ENCODE data around the gene RNF130.

Gene RNF130, protein sequence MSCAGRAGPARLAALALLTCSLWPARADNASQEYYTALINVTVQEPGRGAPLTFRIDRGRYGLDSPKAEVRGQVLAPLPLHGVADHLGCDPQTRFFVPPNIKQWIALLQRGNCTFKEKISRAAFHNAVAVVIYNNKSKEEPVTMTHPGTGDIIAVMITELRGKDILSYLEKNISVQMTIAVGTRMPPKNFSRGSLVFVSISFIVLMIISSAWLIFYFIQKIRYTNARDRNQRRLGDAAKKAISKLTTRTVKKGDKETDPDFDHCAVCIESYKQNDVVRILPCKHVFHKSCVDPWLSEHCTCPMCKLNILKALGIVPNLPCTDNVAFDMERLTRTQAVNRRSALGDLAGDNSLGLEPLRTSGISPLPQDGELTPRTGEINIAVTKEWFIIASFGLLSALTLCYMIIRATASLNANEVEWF

GRCh38 chr5:180071531-180072255 lies at the start of gene RNF130:
TSS of gene RNF130 (minus strand) at chr5:180071759. CDS start at chr5:180071702, 57 bp downstream.
- FAIRE-seq: no peak

DNA sequence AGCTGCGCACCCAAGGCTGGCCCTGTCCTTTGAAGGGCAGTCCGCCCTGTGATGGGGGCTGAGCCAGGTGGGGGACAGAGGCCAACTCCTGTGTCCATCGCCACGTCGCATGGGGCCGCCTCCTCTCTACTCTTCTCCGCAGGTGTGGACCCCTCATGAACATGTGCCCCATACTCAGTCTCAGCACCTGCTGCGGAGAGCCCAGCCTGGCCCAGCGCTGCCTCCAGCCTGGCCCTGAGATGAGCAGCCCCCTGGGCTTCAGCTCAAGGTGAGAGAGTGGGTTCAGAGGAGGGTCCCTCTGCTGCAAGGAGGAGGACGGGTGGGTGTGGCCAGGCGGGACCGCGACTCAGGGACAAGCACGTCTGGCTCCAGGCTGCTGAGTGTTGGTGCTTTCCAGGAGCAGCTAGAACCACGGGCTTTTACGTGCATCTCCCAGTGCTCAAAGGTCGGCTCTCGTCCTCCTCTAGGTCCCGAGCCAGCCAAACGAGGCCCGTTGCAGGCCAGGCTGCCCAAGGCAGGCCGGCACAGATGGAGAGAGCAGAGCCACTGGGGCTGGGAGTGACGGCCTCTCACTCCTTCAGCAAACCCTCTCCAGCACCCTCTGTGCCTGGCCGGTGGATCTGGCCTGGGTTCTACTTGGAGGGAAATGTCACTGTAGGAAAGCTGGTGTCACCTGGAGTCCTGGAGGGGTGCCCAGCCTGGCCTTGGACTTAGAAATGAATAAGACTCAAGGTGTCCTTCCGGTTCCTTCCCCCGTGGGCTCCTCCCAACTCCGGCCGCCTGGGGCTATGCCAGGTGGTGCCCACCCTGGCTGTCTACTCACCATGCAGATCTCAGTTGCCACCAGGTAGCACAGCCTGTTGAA lies 48.9 kb upstream of the RNF130 start:
- no peak for FAIRE-seq

DNA sequence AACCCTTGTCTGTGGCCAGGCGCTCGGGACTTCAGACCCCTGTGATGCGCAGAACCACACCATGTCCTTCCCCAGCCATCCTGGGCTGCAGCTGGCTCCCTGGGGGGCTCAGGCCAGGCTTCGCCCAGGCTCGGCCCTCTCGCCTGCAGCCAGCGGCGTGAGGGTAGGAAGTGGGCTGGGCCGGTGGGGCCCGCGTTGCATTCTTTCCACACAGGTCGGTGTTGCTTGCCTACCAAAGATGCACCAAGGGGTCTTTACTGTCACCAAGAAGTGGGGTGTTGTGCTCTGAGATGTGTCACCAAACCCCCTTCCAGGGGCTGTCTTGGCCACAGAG lies 48.3 kb upstream of the RNF130 start:
- FAIRE-seq: no peak

DNA sequence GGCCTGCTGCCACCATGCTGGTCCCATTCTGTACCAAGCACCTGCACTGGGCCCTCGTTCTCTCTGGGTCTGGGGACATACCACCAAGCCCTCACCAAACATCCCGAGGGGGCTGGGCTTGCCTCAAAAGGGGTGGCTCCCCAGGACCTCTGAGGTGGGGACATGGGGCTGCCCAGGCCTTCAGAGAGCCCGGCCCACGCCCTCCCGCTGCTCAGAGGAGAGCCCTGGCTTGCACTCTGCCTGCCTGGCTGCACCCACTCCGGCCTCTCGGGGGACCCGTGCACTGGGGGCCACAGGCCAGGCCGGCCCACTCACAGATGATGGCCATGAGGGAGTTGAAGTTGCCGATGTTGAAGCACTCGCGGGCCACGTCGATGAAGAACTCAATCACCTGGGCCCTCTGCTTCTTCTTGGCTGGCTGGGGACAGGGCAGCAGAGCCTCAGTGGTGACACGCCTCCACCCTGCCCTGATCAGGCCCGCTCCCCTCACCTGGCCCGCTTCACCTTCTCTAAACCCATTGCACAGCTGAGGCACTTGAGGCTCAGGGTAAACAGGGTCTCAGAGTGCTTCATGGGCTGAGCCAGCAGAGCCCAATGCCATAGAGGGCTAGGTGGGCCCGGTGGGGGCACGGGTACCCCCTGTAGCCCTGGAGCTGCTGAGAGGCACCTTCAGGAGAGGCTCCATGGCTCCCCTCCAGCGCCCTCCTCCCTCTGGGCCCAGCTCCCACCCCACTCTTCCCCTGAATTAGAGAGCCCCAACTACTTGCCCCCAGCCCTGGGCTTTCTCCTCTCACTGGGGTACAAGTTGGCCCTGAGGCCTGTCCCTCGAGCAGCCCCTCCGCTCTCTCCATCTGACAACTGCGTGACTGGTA lies 47.7 kb upstream of the RNF130 start:
- no peak for FAIRE-seq

DNA sequence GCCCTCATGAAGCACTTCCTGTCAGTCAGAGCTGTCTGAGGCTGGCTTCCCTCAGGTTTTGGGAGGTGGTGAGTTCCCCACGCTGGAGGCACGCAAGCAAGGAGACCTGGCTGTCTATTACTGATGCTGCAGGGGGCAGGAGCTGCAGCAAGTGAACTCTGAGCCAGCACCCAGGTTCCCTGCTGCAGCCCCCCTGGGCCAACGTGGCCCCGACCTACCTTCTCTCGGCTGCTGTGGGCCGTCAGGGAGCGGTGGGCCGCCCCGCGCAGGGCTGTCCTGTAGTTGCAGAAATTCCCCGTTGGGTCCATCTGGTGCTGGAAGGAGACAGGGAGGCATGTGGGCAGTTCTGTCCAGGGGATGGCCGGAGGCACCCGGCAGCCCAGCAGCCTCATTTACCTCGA lies 46.8 kb upstream of the RNF130 start:
- no peak for FAIRE-seq

DNA sequence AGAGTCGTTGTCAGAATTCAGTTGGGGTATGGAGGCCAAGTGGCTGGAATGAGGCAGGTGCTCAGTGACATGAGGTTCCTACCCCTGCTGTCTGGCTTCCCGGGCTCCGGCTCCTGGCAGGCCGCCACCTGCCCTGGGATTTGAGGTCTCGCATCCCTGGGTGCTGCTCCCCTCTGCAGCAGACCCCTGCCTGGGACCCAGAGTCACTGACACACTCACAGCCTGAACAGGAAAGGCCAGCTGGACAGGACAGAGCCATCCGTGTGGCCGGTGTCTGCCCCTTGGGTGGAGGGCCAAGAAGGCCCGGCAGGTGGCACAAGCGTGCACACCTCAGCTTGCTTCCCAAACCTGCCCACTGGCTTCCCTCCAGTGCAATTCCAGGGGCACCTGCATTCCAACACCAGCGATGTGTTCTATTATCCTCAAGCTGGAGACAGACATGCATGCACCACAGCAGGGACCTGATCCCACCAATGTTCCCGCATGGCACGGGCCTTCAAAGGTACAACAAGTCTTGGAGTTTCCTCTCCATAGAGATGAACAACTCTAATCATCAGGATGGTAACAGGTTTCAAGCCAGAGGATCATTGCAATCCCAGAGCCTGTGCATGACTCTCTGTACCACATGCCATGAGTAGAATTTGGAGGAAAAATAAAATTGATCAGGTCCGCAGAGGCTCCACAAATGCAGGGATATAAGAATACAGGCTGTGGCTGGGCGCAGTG lies 45.6 kb upstream of the RNF130 start:
- no peak for FAIRE-seq

DNA sequence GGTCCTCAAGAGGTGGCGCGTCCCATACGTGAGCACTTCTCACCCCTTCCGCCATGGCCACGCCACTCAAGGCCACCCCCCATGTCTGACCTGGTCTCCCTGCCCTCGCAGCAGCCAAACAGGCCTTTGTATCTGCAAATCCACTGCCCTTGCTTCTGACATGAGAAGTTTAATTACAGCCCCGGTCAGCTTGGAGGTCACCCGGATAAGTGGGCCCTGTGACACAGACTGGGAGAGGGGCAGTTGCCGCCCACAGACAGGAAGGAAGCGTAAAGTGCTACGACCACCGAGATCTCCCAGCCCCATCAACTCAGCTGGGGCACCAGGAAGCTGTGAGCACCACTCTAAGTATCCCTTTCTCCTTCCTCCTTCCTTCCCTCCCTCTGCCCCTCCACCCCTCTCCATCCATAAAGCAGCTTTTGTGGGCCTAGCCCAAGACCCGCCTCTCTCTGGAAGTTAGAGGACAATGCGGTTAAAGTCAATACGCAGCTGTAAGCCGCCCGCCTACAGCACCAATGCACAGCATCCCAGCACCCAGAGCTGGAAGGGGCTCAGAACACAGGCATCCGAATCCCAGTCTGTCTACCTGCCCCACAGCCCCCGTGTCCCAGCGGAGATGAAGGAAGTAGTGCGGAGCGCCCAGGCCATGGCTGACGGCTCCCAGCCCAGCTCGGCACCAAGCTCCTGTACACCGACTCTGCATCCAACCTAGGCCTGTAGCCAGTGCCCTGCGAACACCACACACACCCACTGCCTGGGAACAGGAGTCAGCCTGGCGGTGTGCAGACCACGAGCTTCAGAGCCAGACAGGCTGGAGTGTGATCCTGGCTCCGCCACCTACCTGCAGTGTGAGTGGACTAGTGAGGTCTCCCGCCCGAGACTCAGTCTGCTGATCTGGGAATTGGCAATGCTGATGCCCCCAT lies 44.8 kb upstream of the RNF130 start:
- FAIRE-seq: no peak

- FAIRE-seq: no peak
Observed at GRCh38 chr5:180115326-180116076, 43.9 kb upstream of the RNF130 start.

DNA sequence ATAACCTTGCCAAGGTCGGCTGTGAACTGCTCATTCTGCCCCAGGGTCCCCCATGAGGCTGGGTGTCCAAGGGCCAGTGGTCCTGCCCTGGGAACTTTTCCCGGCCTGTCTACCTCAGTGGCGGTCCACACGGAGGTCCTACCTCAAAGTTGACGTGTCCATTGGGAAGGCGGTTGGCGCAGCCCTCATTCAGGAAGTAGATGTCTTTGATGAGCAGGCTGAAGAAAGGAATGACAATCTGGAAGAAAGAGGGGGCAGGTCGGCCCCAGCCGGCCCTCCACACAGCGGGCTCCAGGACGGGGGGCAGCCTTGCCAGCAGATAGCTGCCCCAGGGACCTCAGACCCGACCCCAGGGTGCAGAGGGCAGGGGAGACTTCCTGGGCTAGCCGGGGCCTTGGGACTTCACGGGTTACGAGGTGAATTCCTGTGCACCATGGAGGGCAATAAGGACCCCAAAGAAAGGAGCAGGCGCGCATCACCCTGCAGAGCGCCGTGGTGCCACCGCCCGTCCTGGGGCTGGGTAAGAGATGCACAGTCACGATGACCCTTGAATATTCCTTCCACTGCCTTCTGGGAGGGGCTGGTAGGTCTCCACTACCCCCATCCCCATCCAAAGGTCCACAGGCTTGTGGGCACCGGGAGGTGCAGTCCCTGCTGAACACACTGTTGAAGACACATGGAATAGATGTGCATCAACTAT lies 42.9 kb upstream of the RNF130 start:
- no peak for FAIRE-seq

- no peak for FAIRE-seq
Observed at GRCh38 chr5:180113660-180114303, 42.2 kb upstream of the RNF130 start.

DNA sequence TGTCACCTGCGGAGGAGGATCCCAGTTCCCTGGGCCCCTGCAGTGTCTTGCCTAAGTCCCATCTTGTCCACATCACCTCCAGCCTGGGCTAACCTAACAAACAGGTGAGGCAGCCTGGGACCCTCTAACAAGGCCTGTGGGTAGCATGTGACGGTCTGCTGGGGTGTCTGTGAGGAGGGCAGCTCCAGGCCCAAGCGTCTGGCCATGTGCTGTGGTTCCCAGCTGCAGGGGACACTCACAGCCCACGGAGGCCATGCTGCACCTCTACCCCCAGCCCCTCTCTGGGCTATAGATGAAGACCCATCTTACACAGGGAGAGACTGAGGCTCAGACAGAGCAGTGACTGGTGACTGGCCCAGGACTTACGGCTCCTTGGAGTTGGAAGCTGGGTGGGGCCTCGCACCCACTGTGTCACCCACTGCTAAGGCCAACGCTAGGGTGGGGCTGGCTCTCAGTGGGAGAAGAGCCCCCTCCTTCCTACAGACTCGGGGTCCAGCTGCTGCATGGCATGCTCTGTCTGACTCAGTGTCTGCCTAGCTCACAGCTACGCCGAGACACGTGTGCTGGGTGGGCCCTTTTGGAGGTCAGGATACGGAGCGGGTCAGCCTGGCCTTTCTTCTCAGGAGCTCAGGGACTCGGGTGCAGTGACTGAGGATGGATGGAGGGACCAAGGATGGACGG lies 40.8 kb upstream of the RNF130 start:
- no peak for FAIRE-seq

GRCh38 chr5:180111273-180112002 lies 39.9 kb upstream of the RNF130 start:
- no peak for FAIRE-seq

- no peak for FAIRE-seq
Observed at GRCh38 chr5:180109920-180110319, 38.4 kb upstream of the RNF130 start.

DNA sequence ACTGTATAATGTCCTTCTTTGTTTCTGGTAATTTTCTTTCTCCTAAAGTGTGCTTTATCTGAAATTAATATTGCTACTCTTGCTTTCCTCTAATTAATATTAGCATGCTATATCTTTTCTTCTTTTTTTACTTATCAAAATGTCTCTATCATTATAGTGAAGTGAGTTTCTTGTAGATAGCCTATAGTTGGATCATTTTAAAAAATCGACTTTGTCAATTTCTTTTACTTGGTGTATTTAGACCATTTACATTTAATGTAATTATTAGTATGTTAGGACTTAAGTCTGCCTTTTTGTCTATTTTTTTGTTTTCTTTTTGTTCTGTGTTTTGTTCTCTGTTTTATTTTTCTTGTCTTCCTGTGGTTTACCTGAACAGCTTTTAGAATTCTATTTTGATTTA lies 35.4 kb upstream of the RNF130 start:
- no peak for FAIRE-seq

DNA sequence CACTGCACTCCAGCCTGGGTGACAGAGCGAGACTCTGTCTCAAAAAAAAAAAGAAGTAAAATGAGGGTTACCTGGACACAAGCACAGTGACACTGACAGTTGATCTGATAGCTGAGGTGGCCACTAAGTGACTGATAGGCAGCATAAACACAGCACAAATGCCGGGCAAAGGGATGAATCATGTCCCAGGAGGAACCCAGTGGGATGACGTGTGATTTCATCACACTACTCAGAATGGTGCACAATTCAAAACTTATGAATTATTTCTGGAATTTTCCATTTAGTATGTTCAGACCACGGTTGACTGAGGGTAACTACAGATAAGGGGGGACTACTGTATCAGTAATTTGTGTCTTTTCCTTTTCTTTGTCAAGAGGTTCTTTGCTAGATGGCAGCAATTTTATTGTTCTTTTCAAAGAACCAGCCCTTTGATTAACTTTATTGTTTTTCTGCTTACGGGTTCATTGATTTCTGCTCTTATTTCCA lies 34.3 kb upstream of the RNF130 start:
- FAIRE-seq: no peak

DNA sequence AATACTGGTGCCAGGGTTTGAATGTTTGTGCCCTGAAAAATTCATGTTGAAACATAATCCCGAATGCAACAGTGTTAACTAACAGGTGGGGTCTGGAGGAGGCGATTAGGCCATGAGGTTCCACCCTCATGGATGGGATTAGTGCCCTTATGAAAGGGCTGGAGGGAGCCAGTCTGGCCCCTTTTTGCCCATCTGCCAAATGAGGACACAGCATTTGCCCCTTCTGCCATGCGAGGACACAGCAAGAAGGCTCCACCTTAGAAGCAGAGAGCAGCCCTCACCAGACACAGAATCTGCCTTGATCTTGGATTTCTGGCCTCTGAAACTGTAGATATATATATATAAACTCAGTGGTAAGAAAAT lies 32.6 kb upstream of the RNF130 start:
- FAIRE-seq: no peak

GRCh38 chr5:180103487-180104167 lies 32.1 kb upstream of the RNF130 start:
- FAIRE-seq: no peak

Measured in islet of Langerhans (tissue), 1 donor.